Thoracic aorta (tissue), 2 donors: ENCODE data around the gene GAN. TPM values are rescaled to one million over a fixed set of nuclear protein-coding genes. Genes with fewer than 3 reads are reported as not detected.

ENCODE experiments used
- ATAC-seq: fragments of 150-250 bp; one replicate; pipeline ENCODE4 v1.8.0; 2017; ENCODE audit warnings: low read depth; ENCODE audit not compliant: insufficient number of reproducible peaks, low FRiP score
- DNase-seq: peaks from one replicate; pipeline ENCODE4 v3.0.0-alpha.2; 2020; ENCODE audit warnings: low spot score
- H3K27ac ChIP-seq, 2 donors: fragments of 200-600 bp; sonication (generic); 1 replicate in 1 of 2; 2 replicates in 1 of 2; pipeline ENCODE4 v1.5.1; 2016; ENCODE audit warnings: mild to moderate bottlenecking in 2 of 2, moderate library complexity in 2 of 2
- H3K27me3 ChIP-seq: fragments of 200-600 bp; sonication (generic); replicated peaks from 2 replicates; pipeline ENCODE4 v1.6.0; 2016; ENCODE audit warnings: mild to moderate bottlenecking; ENCODE audit not compliant: insufficient read depth
- H3K36me3 ChIP-seq: fragments of 200-600 bp; sonication (generic); one replicate; pipeline ENCODE4 v1.5.1; 2016
- H3K4me1 ChIP-seq, 2 donors: fragments of 200-600 bp; sonication (generic); 1 replicate in 1 of 2; 2 replicates in 1 of 2; pipeline versions ENCODE4 v1.5.1 to v1.6.0; 2016; ENCODE audit warnings: low read depth in 2 of 2, mild to moderate bottlenecking in 1 of 2; ENCODE audit not compliant: control insufficient read depth in 1 of 2
- H3K4me3 ChIP-seq: fragments of 200-600 bp; sonication (generic); 2 replicates; pipeline ENCODE4 v1.5.1; 2016; ENCODE audit warnings: mild to moderate bottlenecking
- H3K9me3 ChIP-seq: fragments of 200-600 bp; sonication (generic); 2 replicates; pipeline ENCODE4 v1.5.1; 2016
- total RNA-seq, 2 donors: library from RNA; depleted of rRNA; stranded (reverse); fragments of >200 nt; gene quantifications; one replicate each; pipeline versions ENCODE4 v1.1.0 to v1.2.3, GENCODE V29; 2016
- TF ChIP-seq, protein P1 (sequence below): fragments of 200-600 bp; sonication (generic); IDR thresholded peaks from one replicate; pipeline ENCODE4 v1.5.1; 2019; ENCODE audit warnings: antibody characterized with exemption

GAN gene
- total RNA-seq, 2 donors from 2014 or later, result 7.4 to 10.1 TPM

DNA sequence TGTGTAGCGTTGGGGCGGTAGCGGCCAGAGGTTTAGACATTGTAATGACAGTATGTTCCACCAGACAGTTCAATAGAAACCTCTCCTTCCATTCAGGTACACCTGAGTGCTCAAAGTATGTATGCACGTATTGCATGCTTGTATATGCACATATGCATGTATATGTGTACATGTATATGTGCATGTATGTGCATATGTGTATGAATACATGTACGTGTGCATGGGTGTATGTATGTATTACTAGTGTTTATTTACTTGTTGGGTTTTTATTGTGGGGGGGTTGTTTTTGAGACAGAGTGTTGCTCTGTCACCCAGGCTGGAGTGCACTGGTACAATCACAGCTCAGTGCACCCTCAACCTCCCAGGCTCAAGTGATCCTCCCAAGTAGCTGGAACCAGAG is 46.3 kb upstream of the GAN start:
- Histone ChIP-seq H3K4me3 (no peak overlapping the region), H3K4me1 (peaks cover 0 to 8% of the 10 kb centered on the region in 2 donors), H3K36me3 (no peaks in the 10 kb centered on the region), H3K27me3 (no peaks in the 10 kb centered on the region), H3K9me3 (no peaks in the 10 kb centered on the region), H3K27ac (no peak overlapping the region)
- no peak for ATAC-seq
- TF ChIP-seq, protein P1, sequence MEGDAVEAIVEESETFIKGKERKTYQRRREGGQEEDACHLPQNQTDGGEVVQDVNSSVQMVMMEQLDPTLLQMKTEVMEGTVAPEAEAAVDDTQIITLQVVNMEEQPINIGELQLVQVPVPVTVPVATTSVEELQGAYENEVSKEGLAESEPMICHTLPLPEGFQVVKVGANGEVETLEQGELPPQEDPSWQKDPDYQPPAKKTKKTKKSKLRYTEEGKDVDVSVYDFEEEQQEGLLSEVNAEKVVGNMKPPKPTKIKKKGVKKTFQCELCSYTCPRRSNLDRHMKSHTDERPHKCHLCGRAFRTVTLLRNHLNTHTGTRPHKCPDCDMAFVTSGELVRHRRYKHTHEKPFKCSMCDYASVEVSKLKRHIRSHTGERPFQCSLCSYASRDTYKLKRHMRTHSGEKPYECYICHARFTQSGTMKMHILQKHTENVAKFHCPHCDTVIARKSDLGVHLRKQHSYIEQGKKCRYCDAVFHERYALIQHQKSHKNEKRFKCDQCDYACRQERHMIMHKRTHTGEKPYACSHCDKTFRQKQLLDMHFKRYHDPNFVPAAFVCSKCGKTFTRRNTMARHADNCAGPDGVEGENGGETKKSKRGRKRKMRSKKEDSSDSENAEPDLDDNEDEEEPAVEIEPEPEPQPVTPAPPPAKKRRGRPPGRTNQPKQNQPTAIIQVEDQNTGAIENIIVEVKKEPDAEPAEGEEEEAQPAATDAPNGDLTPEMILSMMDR, result no peak
- DNase-seq, result no peak

DNA sequence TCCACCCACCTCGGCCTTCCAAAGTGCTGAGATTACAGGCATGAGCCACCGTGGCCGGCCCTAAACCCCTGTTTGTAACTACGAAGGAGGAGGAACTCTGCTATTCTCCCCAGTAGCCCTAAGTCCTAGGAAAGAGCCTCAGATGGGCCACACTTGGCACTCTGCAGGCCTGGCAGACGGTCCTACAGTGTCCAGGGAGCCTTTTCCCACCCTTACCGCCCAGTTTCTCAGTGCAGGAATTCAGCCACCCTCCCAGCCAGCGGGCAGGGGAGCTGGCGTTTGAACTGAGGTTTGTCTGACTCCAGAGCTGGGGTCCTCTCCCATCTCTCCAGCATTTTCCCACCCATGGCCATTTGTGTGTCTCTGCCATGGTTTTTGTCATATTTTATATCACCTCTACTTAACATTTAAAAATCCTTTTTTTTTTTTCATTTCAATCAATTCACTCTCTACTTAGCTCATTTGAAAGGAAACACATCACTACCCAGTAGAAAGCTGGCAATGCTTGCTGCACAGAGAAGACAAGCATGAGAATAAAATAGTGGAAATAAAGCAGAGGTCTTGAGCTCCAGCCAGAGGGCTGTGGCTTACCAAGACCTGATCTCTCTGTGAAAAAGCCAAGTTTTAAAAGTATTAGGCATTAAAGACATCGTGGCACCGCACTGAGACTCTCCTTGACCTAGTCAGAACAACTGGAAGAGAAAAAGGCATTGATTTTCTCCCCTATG is 41.4 kb upstream of the GAN start:
- ATAC-seq (no peak), DNase-seq (no peak)
- no peaks in the 10 kb centered on the region for H3K4me1 ChIP-seq
- no peak overlapping the region for H3K4me3 ChIP-seq
- no peaks in the 10 kb centered on the region for H3K27me3 ChIP-seq
- no peaks in the 10 kb centered on the region for H3K9me3 ChIP-seq
- no peaks in the 10 kb centered on the region for H3K36me3 ChIP-seq
- TF ChIP-seq, protein P1, result no peak
- no peak overlapping the region for H3K27ac ChIP-seq

DNA sequence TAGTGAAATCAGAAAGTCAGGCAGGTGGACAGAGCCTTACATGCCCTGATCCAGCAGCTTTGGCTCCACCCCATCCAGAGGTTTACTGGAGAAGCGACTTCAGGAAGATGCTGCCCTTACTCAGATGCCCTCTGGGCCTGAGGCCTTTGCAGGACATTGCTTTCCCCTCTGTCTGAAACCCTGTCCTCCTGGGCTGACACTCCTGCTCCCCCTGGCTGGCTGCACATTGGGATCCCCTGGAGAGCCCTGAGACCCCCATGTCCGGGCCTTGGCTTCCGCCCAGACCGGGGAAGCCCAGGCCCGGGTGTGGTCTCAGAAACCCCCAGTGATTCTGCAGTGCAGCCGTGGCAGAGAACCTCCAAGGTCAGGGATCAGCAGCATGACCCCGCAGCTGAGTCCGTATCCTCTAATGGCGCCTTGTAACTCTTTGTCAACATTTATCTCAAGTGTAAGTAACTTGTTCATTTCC is 39.7 kb upstream of the GAN start:
- no peaks in the 10 kb centered on the region for H3K9me3 ChIP-seq
- no peak overlapping the region for H3K27ac ChIP-seq
- H3K27me3 ChIP-seq, result no peaks in the 10 kb centered on the region
- ATAC-seq (no peak), DNase-seq (no peak)
- TF ChIP-seq, protein P1, result no peak
- no peaks in the 10 kb centered on the region for H3K36me3 ChIP-seq
- no peak overlapping the region for H3K4me3 ChIP-seq
- no peaks in the 10 kb centered on the region for H3K4me1 ChIP-seq

DNA sequence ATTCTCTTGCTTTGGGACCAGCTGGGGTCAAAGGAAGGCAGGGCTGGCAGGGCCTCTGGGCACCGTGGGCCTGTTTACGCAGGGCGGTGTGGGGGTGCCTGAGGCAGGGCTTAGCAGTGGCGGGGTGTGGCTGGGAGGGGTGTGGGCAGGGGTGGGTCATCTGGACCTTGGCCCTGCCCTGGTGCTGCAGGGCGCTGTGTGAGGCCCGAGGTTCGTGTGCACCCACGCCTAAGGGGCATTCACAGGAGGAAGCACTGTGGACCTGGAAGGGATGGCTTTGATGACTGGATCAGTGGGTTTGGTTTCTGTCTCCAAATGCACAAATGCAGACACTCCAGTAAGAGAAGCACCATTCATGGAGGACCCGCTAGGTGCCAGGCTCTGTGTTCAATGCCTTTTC is 39.0 kb upstream of the GAN start:
- DNase-seq, result no peak
- ATAC-seq, result no peak
- no peak overlapping the region for H3K27ac ChIP-seq
- no peaks in the 10 kb centered on the region for H3K9me3 ChIP-seq
- TF ChIP-seq, protein P1, result no peak
- H3K27me3 ChIP-seq, result no peaks in the 10 kb centered on the region
- H3K36me3 ChIP-seq, result no peaks in the 10 kb centered on the region
- no peaks in the 10 kb centered on the region for H3K4me1 ChIP-seq
- no peak overlapping the region for H3K4me3 ChIP-seq

DNA sequence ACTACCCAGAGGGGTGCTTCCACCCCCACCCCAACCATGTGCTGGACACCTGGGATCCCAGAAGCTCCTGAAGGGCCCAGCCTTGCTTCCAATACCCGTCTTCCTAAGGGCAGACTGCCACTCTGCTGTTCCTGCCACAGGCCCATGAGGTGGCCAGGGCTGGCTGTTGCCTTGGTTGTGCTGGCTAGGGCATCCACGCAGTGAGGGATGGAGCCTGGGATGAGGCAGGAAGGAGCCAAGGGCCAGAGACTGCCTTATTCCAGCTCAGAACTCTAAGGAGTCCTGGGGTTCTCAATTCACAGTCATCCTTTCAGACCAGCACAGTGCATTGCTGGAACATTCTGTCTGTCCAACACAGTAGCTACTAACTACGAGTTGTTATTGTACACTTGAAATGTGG is 38.4 kb upstream of the GAN start:
- H3K9me3 ChIP-seq, result no peaks in the 10 kb centered on the region
- no peak for ATAC-seq
- H3K27ac ChIP-seq, result no peak overlapping the region
- no peak for DNase-seq
- no peaks in the 10 kb centered on the region for H3K36me3 ChIP-seq
- H3K27me3 ChIP-seq, result no peaks in the 10 kb centered on the region
- no peak overlapping the region for H3K4me3 ChIP-seq
- H3K4me1 ChIP-seq, result no peaks in the 10 kb centered on the region
- TF ChIP-seq, protein P1, result no peak
